Central memory CD8-positive, alpha-beta T cell (primary cell): ENCODE measurements around the gene FLCN.
A peak's percentile ranks its signal among the peaks of the same experiment; 100 is the strongest.
"Not testable (repeated sequence)": the region's sequence is repeated elsewhere in the genome, so short reads cannot be mapped to it uniquely, and the experiment has no call there.

Experiments
- ATAC-seq: fragments of 150-1000 bp; cut with Tn5 transposase; replicated peaks from 2 replicates; pipeline ENCODE4 v1.10.0; 2022; ENCODE audit warnings: mild to moderate bottlenecking, moderate FRiP score, moderate number of reproducible peaks; ENCODE audit not compliant: poor library complexity, severe bottlenecking; ENCODE audit errors: extremely low read depth
- DNase-seq, 2 donors: peaks; one replicate each; pipeline ENCODE4 v3.0.0; 2021; ENCODE audit warnings: low spot score in 2 of 2
- H3K27ac Mint-ChIP-seq: one replicate; pipeline ENCODE4 v1.8.0; 2022; ENCODE audit warnings: low read depth, mild to moderate bottlenecking, moderate library complexity, mixed read lengths
- H3K27me3 Mint-ChIP-seq: one replicate; pipeline ENCODE4 v1.8.0; 2022; ENCODE audit warnings: mixed read lengths
- H3K36me3 Mint-ChIP-seq: one replicate; pipeline ENCODE4 v1.8.0; 2022; ENCODE audit warnings: mild to moderate bottlenecking, moderate library complexity, mixed read lengths; ENCODE audit not compliant: insufficient read depth
- H3K4me1 Mint-ChIP-seq: one replicate; pipeline ENCODE4 v1.8.0; 2022; ENCODE audit warnings: mixed read lengths
- H3K4me3 Mint-ChIP-seq: one replicate; pipeline ENCODE4 v1.8.0; 2022; ENCODE audit warnings: mild to moderate bottlenecking, moderate library complexity, mixed read lengths
- H3K9me3 Mint-ChIP-seq: one replicate; pipeline ENCODE4 v1.8.0; 2022; ENCODE audit warnings: mixed read lengths

FLCN gene

GRCh38 chr17:17186051-17186450, 50.9 kb downstream of the FLCN start:
- no peak for DNase-seq
- ATAC-seq = no peak
- peaks cover 25% of the 10 kb centered on the region for H3K4me1 Mint-ChIP-seq
- H3K27ac Mint-ChIP-seq = peak overlapping the region; percentile 90
- no peaks in the 10 kb centered on the region for H3K27me3 Mint-ChIP-seq
- H3K4me3 Mint-ChIP-seq = no peak overlapping the region
- no peaks in the 10 kb centered on the region for H3K9me3 Mint-ChIP-seq
- peaks cover 13% of the 10 kb centered on the region for H3K36me3 Mint-ChIP-seq

- Mint-ChIP-seq H3K27ac (peak overlapping the region; percentile 90), H3K4me3 (peak overlapping the region; percentile 11), H3K4me1 (peaks cover 32% of the 10 kb centered on the region), H3K36me3 (peaks cover 15% of the 10 kb centered on the region)
- not testable (repeated sequence) for ATAC-seq, H3K9me3 Mint-ChIP-seq, H3K27me3 Mint-ChIP-seq, DNase-seq
These were observed 51.8 kb downstream of the FLCN start for GRCh38 chr17:17184985-17185757.

- Mint-ChIP-seq H3K4me3 (no peak overlapping the region), H3K4me1 (peaks cover 39% of the 10 kb centered on the region), H3K27ac (no peak overlapping the region), H3K9me3 (no peaks in the 10 kb centered on the region), H3K27me3 (no peaks in the 10 kb centered on the region), H3K36me3 (peaks cover 24% of the 10 kb centered on the region)
- ATAC-seq = no peak
- DNase-seq = no peak
These were observed 53.2 kb downstream of the FLCN start for GRCh38 chr17:17183744-17184143.

- Mint-ChIP-seq H3K4me3 (peak overlapping the region; percentile 58), H3K27ac (peak overlapping the region; percentile 87), H3K4me1 (peaks cover 44% of the 10 kb centered on the region), H3K9me3 (no peaks in the 10 kb centered on the region), H3K36me3 (peaks cover 26% of the 10 kb centered on the region), H3K27me3 (no peaks in the 10 kb centered on the region)
- no peak for DNase-seq
- ATAC-seq = no peak
These were observed 54.3 kb downstream of the FLCN start for GRCh38 chr17:17182598-17183136.

GRCh38 chr17:17181666-17182597, 55.0 kb downstream of the FLCN start:
- no peak for DNase-seq
- peak; percentile 49 for ATAC-seq
- Mint-ChIP-seq H3K36me3 (peaks cover 28% of the 10 kb centered on the region), H3K4me1 (peaks cover 44% of the 10 kb centered on the region), H3K9me3 (no peaks in the 10 kb centered on the region), H3K4me3 (peak overlapping the region; percentile 58), H3K27ac (peak overlapping the region; percentile 87), H3K27me3 (no peaks in the 10 kb centered on the region)

GRCh38 chr17:17180741-17181525, 56.0 kb downstream of the FLCN start:
- no peak for DNase-seq
- H3K27ac Mint-ChIP-seq = peak overlapping the region; percentile 87
- H3K4me1 Mint-ChIP-seq = peaks cover 43% of the 10 kb centered on the region
- H3K27me3 Mint-ChIP-seq = no peaks in the 10 kb centered on the region
- H3K36me3 Mint-ChIP-seq = peaks cover 30% of the 10 kb centered on the region
- no peaks in the 10 kb centered on the region for H3K9me3 Mint-ChIP-seq
- H3K4me3 Mint-ChIP-seq = peak overlapping the region; percentile 30
- no peak for ATAC-seq

GRCh38 chr17:17180141-17180603, 56.8 kb downstream of the FLCN start:
- H3K36me3 Mint-ChIP-seq = peaks cover 29% of the 10 kb centered on the region
- ATAC-seq = no peak
- no peak for DNase-seq
- H3K27ac Mint-ChIP-seq = peak overlapping the region; percentile 67
- peaks cover 35% of the 10 kb centered on the region for H3K4me1 Mint-ChIP-seq
- H3K9me3 Mint-ChIP-seq = no peaks in the 10 kb centered on the region
- no peaks in the 10 kb centered on the region for H3K27me3 Mint-ChIP-seq
- H3K4me3 Mint-ChIP-seq = peak overlapping the region; percentile 30

GRCh38 chr17:17179371-17179827, 57.6 kb downstream of the FLCN start:
- peak overlapping the region; percentile 27 for H3K4me3 Mint-ChIP-seq
- H3K27me3 Mint-ChIP-seq = no peaks in the 10 kb centered on the region
- H3K4me1 Mint-ChIP-seq = peaks cover 28% of the 10 kb centered on the region
- H3K9me3 Mint-ChIP-seq = no peaks in the 10 kb centered on the region
- H3K36me3 Mint-ChIP-seq = peaks cover 32% of the 10 kb centered on the region
- peak; percentile 64 for ATAC-seq
- DNase-seq = no peak
- peak overlapping the region; percentile 67 for H3K27ac Mint-ChIP-seq

GRCh38 chr17:17177176-17177575, 59.8 kb downstream of the FLCN start:
- Mint-ChIP-seq H3K27ac (no peak overlapping the region), H3K4me3 (no peak overlapping the region), H3K27me3 (no peaks in the 10 kb centered on the region), H3K36me3 (peaks cover 45% of the 10 kb centered on the region), H3K9me3 (no peaks in the 10 kb centered on the region), H3K4me1 (peaks cover 31% of the 10 kb centered on the region)
- DNase-seq = no peak
- ATAC-seq = no peak

GRCh38 chr17:17176341-17176740, 60.6 kb downstream of the FLCN start:
- H3K27ac Mint-ChIP-seq = peak overlapping the region; percentile 69
- H3K4me3 Mint-ChIP-seq = peak overlapping the region; percentile 36
- H3K9me3 Mint-ChIP-seq = no peaks in the 10 kb centered on the region
- no peak for ATAC-seq
- H3K4me1 Mint-ChIP-seq = peaks cover 28% of the 10 kb centered on the region
- no peaks in the 10 kb centered on the region for H3K27me3 Mint-ChIP-seq
- peaks cover 48% of the 10 kb centered on the region for H3K36me3 Mint-ChIP-seq
- no peak for DNase-seq

GRCh38 chr17:17175917-17176316, 61.1 kb downstream of the FLCN start:
- H3K36me3 Mint-ChIP-seq = peaks cover 48% of the 10 kb centered on the region
- H3K4me1 Mint-ChIP-seq = peaks cover 32% of the 10 kb centered on the region
- H3K27ac Mint-ChIP-seq = peak overlapping the region; percentile 69
- no peaks in the 10 kb centered on the region for H3K9me3 Mint-ChIP-seq
- no peak for DNase-seq
- no peak for ATAC-seq
- H3K27me3 Mint-ChIP-seq = no peaks in the 10 kb centered on the region
- H3K4me3 Mint-ChIP-seq = peak overlapping the region; percentile 36

GRCh38 chr17:17175340-17175739, 61.6 kb downstream of the FLCN start:
- DNase-seq = no peak
- no peak for ATAC-seq
- Mint-ChIP-seq H3K36me3 (peaks cover 46% of the 10 kb centered on the region), H3K27ac (no peak overlapping the region), H3K27me3 (no peaks in the 10 kb centered on the region), H3K4me3 (no peak overlapping the region), H3K9me3 (no peaks in the 10 kb centered on the region), H3K4me1 (peaks cover 26% of the 10 kb centered on the region)
